Measurements from ENCODE around the gene EDC4.
A peak's percentile ranks its signal among the peaks of the same experiment; 100 is the strongest.

Gene EDC4

GRCh38 chr16:67872631-67873434 is at the start of gene EDC4:
Gene EDC4, plus strand, starts transcription at chr16:67873052. Its CDS starts 210 bp downstream, at chr16:67873262.
- no peaks in the 10 kb centered on the region for H3K9me3 Mint-ChIP-seq
- H3K4me3 Mint-ChIP-seq, result peak within 1 kb of the TSS; percentile 91 to 97 (median 96)
- H3K27me3 Mint-ChIP-seq (ENCODE audit: low read depth), result no peaks in the 10 kb centered on the region
- TF ChIP-seq, protein P1, sequence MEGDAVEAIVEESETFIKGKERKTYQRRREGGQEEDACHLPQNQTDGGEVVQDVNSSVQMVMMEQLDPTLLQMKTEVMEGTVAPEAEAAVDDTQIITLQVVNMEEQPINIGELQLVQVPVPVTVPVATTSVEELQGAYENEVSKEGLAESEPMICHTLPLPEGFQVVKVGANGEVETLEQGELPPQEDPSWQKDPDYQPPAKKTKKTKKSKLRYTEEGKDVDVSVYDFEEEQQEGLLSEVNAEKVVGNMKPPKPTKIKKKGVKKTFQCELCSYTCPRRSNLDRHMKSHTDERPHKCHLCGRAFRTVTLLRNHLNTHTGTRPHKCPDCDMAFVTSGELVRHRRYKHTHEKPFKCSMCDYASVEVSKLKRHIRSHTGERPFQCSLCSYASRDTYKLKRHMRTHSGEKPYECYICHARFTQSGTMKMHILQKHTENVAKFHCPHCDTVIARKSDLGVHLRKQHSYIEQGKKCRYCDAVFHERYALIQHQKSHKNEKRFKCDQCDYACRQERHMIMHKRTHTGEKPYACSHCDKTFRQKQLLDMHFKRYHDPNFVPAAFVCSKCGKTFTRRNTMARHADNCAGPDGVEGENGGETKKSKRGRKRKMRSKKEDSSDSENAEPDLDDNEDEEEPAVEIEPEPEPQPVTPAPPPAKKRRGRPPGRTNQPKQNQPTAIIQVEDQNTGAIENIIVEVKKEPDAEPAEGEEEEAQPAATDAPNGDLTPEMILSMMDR (IDR thresholded peaks at IDR 0.05; ENCODE audit: unreplicated experiment in 3 of 3), result no peak
- peak within 1 kb of the TSS; percentile 80 to 96 (median 85) for H3K27ac Mint-ChIP-seq
- peaks cover 31% of the 10 kb centered on the region for H3K36me3 Mint-ChIP-seq (ENCODE audit: low read depth)
- H3K4me1 Mint-ChIP-seq, result peaks cover 22% of the 10 kb centered on the region

DNA sequence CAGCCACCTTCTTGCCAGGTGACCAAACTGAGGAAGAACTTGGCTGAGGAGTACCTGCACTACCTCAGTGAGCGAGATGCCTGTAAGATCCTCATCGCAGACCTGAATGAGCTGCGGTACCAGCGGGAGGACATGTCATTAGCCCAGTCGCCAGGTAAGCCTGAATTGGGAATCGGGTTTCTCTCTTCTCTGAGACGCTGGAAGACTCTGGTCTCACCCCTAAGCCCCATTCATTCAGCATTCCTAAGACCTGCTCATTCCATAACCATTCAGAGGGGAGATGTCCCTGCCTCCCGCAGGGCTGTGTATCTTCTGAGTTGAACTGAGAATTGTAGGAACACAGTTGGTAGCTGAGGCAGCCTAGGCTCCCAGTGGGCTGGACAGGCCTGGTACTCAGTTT is 47.7 kb upstream of the EDC4 start:
- H3K27ac Mint-ChIP-seq, result no peak overlapping the region
- TF ChIP-seq, protein P1 (IDR thresholded peaks at IDR 0.05; ENCODE audit: unreplicated experiment in 3 of 3), result no peak
- H3K36me3 Mint-ChIP-seq (ENCODE audit: low read depth), result peaks cover 20% of the 10 kb centered on the region
- H3K27me3 Mint-ChIP-seq (ENCODE audit: low read depth), result no peaks in the 10 kb centered on the region
- H3K9me3 Mint-ChIP-seq, result no peaks in the 10 kb centered on the region
- no peaks in the 10 kb centered on the region for H3K4me1 Mint-ChIP-seq
- no peak overlapping the region for H3K4me3 Mint-ChIP-seq

DNA sequence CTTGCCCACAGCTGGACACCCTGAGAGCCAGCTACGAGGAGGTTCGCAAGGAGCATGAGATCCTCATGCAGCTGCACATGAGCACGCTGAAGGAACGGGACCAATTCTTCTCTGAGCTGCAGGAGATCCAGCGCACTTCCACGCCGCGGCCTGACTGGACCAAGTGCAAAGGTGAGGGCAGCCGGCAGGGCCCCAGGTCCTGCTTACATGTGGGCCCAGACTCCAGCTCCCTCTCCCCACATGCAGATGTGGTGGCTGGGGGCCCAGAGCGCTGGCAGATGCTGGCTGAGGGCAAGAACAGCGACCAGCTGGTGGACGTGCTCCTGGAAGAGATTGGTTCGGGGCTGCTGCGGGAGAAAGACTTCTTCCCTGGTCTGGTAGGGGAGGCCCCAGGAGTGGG is 46.9 kb upstream of the EDC4 start:
- no peak overlapping the region for H3K4me3 Mint-ChIP-seq
- no peaks in the 10 kb centered on the region for H3K4me1 Mint-ChIP-seq
- no peaks in the 10 kb centered on the region for H3K9me3 Mint-ChIP-seq
- no peaks in the 10 kb centered on the region for H3K27me3 Mint-ChIP-seq (ENCODE audit: low read depth)
- TF ChIP-seq, protein P1 (IDR thresholded peaks at IDR 0.05; ENCODE audit: unreplicated experiment in 3 of 3), result no peak
- H3K36me3 Mint-ChIP-seq (ENCODE audit: low read depth), result peaks cover 24% of the 10 kb centered on the region
- H3K27ac Mint-ChIP-seq, result no peak overlapping the region

DNA sequence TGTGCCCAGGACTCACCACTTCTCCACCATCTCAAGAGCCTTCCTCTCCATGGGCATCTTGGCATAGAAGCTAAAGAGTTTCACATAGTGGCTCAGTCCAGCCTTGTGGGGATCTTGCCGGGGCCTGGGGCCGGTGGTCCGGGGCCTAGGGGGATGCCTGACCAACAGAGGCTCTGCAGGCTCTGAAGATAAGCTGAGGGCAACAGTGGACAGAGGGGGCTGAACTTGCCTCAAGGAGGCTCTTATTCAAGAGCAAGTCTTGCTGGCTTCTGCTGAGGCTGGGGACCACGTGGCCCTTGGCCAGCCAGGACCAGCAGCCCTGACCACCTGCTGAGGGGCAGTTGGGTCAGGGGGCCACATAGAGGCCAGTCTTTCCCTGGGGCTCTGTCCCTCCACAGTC is 44.2 kb upstream of the EDC4 start:
- peaks cover 29% of the 10 kb centered on the region for H3K36me3 Mint-ChIP-seq (ENCODE audit: low read depth)
- no peaks in the 10 kb centered on the region for H3K9me3 Mint-ChIP-seq
- no peaks in the 10 kb centered on the region for H3K27me3 Mint-ChIP-seq (ENCODE audit: low read depth)
- H3K4me3 Mint-ChIP-seq, result no peak overlapping the region
- H3K27ac Mint-ChIP-seq, result no peak overlapping the region
- peaks cover 8% of the 10 kb centered on the region for H3K4me1 Mint-ChIP-seq
- TF ChIP-seq, protein P1 (IDR thresholded peaks at IDR 0.05; ENCODE audit: unreplicated experiment in 3 of 3), result no peak

GRCh38 chr16:67833030-67833414 is 39.8 kb upstream of the EDC4 start:
- Mint-ChIP-seq H3K27me3 (ENCODE audit: low read depth) (no peaks in the 10 kb centered on the region), H3K4me1 (peaks cover 13% of the 10 kb centered on the region), H3K36me3 (ENCODE audit: low read depth) (peaks cover 17% of the 10 kb centered on the region), H3K4me3 (peak overlapping the region; percentile 90 to 98 (median 94)), H3K27ac (peak overlapping the region in 1 of 3 experiments; percentile 43), H3K9me3 (no peaks in the 10 kb centered on the region)
- TF ChIP-seq, protein P1 (IDR thresholded peaks at IDR 0.05; ENCODE audit: unreplicated experiment in 3 of 3), result no peak

Measured in nephron (organoid).